ENCODE results near the gene PLEKHA4. TPM values are rescaled to one million over a fixed set of nuclear protein-coding genes. Genes with fewer than 3 reads are reported as not detected.

Gene PLEKHA4
- total RNA-seq, 1 donor, result 21.4 TPM

- Histone ChIP-seq H3K9me3 (ENCODE audit: low read depth, low read length) (no peaks in the 10 kb centered on the region), H3K27me3 (ENCODE audit: insufficient read depth, low read length) (no peaks in the 10 kb centered on the region), H2AFZ (ENCODE audit: low read length) (no peak overlapping the region), H3K79me2 (ENCODE audit: insufficient read depth, low read length) (no peaks in the 10 kb centered on the region), H3K36me3 (ENCODE audit: insufficient read depth, low read length) (peaks cover 37% of the 10 kb centered on the region), H4K20me1 (ENCODE audit: insufficient read depth, low read length) (peaks cover 3% of the 10 kb centered on the region), H3K4me1 (ENCODE audit: insufficient read depth, low read length) (no peaks in the 10 kb centered on the region), H3K27ac (ENCODE audit: low read depth, low read length) (no peak overlapping the region), H3K4me3 (ENCODE audit: insufficient read depth, low read length) (no peak overlapping the region), H3K4me2 (ENCODE audit: insufficient read depth, low read length) (no peak overlapping the region)
- DNase-seq (ENCODE audit: insufficient read length, low spot score, missing footprints), result no peak
- TF ChIP-seq, protein P1, sequence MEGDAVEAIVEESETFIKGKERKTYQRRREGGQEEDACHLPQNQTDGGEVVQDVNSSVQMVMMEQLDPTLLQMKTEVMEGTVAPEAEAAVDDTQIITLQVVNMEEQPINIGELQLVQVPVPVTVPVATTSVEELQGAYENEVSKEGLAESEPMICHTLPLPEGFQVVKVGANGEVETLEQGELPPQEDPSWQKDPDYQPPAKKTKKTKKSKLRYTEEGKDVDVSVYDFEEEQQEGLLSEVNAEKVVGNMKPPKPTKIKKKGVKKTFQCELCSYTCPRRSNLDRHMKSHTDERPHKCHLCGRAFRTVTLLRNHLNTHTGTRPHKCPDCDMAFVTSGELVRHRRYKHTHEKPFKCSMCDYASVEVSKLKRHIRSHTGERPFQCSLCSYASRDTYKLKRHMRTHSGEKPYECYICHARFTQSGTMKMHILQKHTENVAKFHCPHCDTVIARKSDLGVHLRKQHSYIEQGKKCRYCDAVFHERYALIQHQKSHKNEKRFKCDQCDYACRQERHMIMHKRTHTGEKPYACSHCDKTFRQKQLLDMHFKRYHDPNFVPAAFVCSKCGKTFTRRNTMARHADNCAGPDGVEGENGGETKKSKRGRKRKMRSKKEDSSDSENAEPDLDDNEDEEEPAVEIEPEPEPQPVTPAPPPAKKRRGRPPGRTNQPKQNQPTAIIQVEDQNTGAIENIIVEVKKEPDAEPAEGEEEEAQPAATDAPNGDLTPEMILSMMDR (IDR thresholded peaks at IDR 0.05; ENCODE audit: extremely low read depth, low read depth, low read length), result no peak
Observed at GRCh38 chr19:48845384-48845783, 23.0 kb downstream of the PLEKHA4 start.

DNA sequence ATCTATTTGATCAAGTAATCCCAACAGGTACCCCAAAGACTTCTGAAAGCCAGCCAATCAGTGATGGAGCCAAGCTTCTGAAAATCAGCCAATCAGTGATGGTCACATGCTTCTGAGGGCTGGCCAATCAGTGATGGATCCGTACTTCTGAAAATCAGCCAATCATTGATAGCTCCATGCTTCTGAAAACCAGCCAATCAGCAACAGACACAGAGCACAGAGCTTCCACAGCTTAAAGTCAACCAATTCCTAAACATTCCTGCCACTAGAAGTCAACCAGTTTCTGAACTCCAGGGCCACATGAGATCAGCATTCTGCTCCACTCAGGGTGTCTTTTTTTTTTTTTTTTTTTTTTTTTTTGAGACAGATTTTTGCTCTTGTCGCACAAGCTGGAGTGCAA, 23.9 kb downstream of the PLEKHA4 start:
- H2AFZ ChIP-seq (ENCODE audit: low read length), result no peak overlapping the region
- H3K36me3 ChIP-seq (ENCODE audit: insufficient read depth, low read length), result peaks cover 37% of the 10 kb centered on the region
- TF ChIP-seq, protein P1 (IDR thresholded peaks at IDR 0.05; ENCODE audit: extremely low read depth, low read depth, low read length), result peak; percentile 35
- no peak overlapping the region for H3K27ac ChIP-seq (ENCODE audit: low read depth, low read length)
- no peak overlapping the region for H3K4me3 ChIP-seq (ENCODE audit: insufficient read depth, low read length)
- H3K79me2 ChIP-seq (ENCODE audit: insufficient read depth, low read length), result no peaks in the 10 kb centered on the region
- H3K4me2 ChIP-seq (ENCODE audit: insufficient read depth, low read length), result no peak overlapping the region
- peaks cover 3% of the 10 kb centered on the region for H4K20me1 ChIP-seq (ENCODE audit: insufficient read depth, low read length)
- no peaks in the 10 kb centered on the region for H3K9me3 ChIP-seq (ENCODE audit: low read depth, low read length)
- peak; percentile 84 for DNase-seq (ENCODE audit: insufficient read length, low spot score, missing footprints)
- no peaks in the 10 kb centered on the region for H3K4me1 ChIP-seq (ENCODE audit: insufficient read depth, low read length)
- no peaks in the 10 kb centered on the region for H3K27me3 ChIP-seq (ENCODE audit: insufficient read depth, low read length)

DNA sequence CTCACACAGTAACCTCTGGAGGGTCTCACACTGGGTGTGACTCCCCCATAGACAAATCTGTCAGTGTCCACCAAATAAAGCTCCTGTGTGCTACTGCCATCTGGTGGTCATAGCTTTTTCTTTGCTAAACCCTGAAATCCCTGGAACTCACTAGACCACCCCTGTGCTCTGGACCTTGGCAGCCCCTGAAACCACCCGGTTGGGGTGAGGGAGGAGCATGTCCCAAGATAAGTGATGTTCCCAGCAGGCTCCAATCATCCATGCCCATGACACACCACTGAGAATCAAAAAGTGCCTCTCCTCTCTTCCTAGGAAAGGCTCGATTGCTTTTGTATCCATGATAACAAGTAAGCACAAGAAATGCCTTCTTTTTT, 25.6 kb downstream of the PLEKHA4 start:
- no peak overlapping the region for H3K4me2 ChIP-seq (ENCODE audit: insufficient read depth, low read length)
- no peak overlapping the region for H3K27ac ChIP-seq (ENCODE audit: low read depth, low read length)
- H3K4me3 ChIP-seq (ENCODE audit: insufficient read depth, low read length), result no peak overlapping the region
- peaks cover 3% of the 10 kb centered on the region for H4K20me1 ChIP-seq (ENCODE audit: insufficient read depth, low read length)
- no peaks in the 10 kb centered on the region for H3K27me3 ChIP-seq (ENCODE audit: insufficient read depth, low read length)
- no peaks in the 10 kb centered on the region for H3K4me1 ChIP-seq (ENCODE audit: insufficient read depth, low read length)
- peak; percentile 92 for DNase-seq (ENCODE audit: insufficient read length, low spot score, missing footprints)
- TF ChIP-seq, protein P1 (IDR thresholded peaks at IDR 0.05; ENCODE audit: extremely low read depth, low read depth, low read length), result peak; percentile 84
- H2AFZ ChIP-seq (ENCODE audit: low read length), result no peak overlapping the region
- peaks cover 40% of the 10 kb centered on the region for H3K36me3 ChIP-seq (ENCODE audit: insufficient read depth, low read length)
- no peaks in the 10 kb centered on the region for H3K9me3 ChIP-seq (ENCODE audit: low read depth, low read length)
- no peaks in the 10 kb centered on the region for H3K79me2 ChIP-seq (ENCODE audit: insufficient read depth, low read length)

DNA sequence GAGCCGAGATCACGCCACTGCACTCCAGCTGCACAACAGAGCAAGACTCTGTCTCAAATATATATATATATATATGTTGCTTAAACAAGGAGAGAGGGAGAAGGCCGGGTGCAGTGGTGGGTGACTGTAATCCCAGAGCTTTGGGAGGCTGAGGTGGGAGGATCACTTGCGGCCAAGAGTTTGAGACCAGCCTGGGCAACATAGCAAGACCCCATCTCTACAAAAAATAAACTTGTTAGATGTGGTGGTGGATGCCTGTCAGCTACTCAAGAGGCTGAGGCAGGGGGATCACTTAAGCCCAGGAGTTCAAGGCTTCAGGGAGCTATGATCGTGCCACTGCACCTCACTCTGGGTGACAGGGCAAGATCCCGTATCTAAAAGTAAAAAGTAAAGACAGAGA, 26.8 kb downstream of the PLEKHA4 start:
- Histone ChIP-seq H3K4me2 (ENCODE audit: insufficient read depth, low read length) (no peak overlapping the region), H3K27ac (ENCODE audit: low read depth, low read length) (no peak overlapping the region), H3K4me1 (ENCODE audit: insufficient read depth, low read length) (no peaks in the 10 kb centered on the region), H3K9me3 (ENCODE audit: low read depth, low read length) (no peaks in the 10 kb centered on the region), H3K4me3 (ENCODE audit: insufficient read depth, low read length) (no peak overlapping the region), H4K20me1 (ENCODE audit: insufficient read depth, low read length) (peaks cover 3% of the 10 kb centered on the region), H3K27me3 (ENCODE audit: insufficient read depth, low read length) (no peaks in the 10 kb centered on the region), H3K79me2 (ENCODE audit: insufficient read depth, low read length) (no peaks in the 10 kb centered on the region), H3K36me3 (ENCODE audit: insufficient read depth, low read length) (peaks cover 28% of the 10 kb centered on the region), H2AFZ (ENCODE audit: low read length) (no peak overlapping the region)
- TF ChIP-seq, protein P1 (IDR thresholded peaks at IDR 0.05; ENCODE audit: extremely low read depth, low read depth, low read length), result no peak
- DNase-seq (ENCODE audit: insufficient read length, low spot score, missing footprints), result no peak

Data from osteoblast (primary cell).